GM19035 (cell line): ENCODE measurements around the gene WHRN.

ENCODE experiments used
- ATAC-seq: cut with Tn5 transposase; IDR thresholded peaks from one replicate; pipeline ENCODE4 v1.9.1; 2021; ENCODE audit not compliant: unreplicated experiment

The WHRN gene

GRCh38 chr9:114515528-114515927, 10.3 kb upstream of the WHRN start:
- ATAC-seq = no peak

GRCh38 chr9:114513959-114514267, 8.6 kb upstream of the WHRN start:
- no peak for ATAC-seq

- no peak for ATAC-seq
Measured at GRCh38 chr9:114513055-114513958, 8.0 kb upstream of the WHRN start.

GRCh38 chr9:114511978-114512874, 7.0 kb upstream of the WHRN start:
- ATAC-seq = no peak

- no peak for ATAC-seq
Measured at GRCh38 chr9:114507726-114508125, 2.5 kb upstream of the WHRN start.

- no peak for ATAC-seq
Measured at GRCh38 chr9:114506082-114506390, 763 bp upstream of the WHRN start.

- ATAC-seq = no peak
Measured at GRCh38 chr9:114504341-114505186, 709 bp downstream of the WHRN start.

GRCh38 chr9:114503522-114504340, 1.5 kb downstream of the WHRN start:
- ATAC-seq = no peak

- no peak for ATAC-seq
Measured at GRCh38 chr9:114503009-114503408, 2.3 kb downstream of the WHRN start.

- no peak for ATAC-seq
Measured at GRCh38 chr9:114501796-114502682, 3.2 kb downstream of the WHRN start.

- ATAC-seq = no peak
Measured at GRCh38 chr9:114500697-114501292, 4.5 kb downstream of the WHRN start.

- no peak for ATAC-seq
Measured at GRCh38 chr9:114499941-114500696, 5.2 kb downstream of the WHRN start.

GRCh38 chr9:114499528-114499927, 5.7 kb downstream of the WHRN start:
- no peak for ATAC-seq

- no peak for ATAC-seq
Measured at GRCh38 chr9:114497727-114498382, 7.4 kb downstream of the WHRN start.

GRCh38 chr9:114497236-114497635, 8.0 kb downstream of the WHRN start:
- no peak for ATAC-seq

- ATAC-seq = no peak
Measured at GRCh38 chr9:114496011-114496410, 9.3 kb downstream of the WHRN start.

GRCh38 chr9:114494776-114495569, 10.3 kb downstream of the WHRN start:
- ATAC-seq = no peak
